H1 (cell line): ENCODE measurements around the gene CDKL4. TPM values are rescaled to one million over a fixed set of nuclear protein-coding genes. Genes with fewer than 3 reads are reported as not detected.

Experiments
- CTCF ChIA-PET: fragments of 300-600 bp; sonication (Branson Sonifier 250); formaldehyde crosslinking; loops from one replicate; lab custom pipeline; 2021; ENCODE audit not compliant: partially characterized antibody; lab: Charles Lee
- POLR2A ChIA-PET: fragments of 300-600 bp; sonication (Branson Sonifier 250); formaldehyde crosslinking; loops from one replicate; lab custom pipeline; 2021; ENCODE audit warnings: inconsistent platforms; ENCODE audit not compliant: partially characterized antibody; lab: Charles Lee
- DNase-seq, 2 experiments: peaks; one replicate each; pipeline versions ENCODE4 v3.0.0 to v3.0.0-alpha.2; 2010 to 2022; ENCODE audit warnings: low spot score in 2 of 2, low read depth in 1 of 2, mixed read lengths in 1 of 2
- FAIRE-seq: peaks from 2 replicates; lab custom pipeline; 2011; peaks lifted over from hg19 to GRCh38; lab: Jason Lieb, UNC
- H2AFZ ChIP-seq: 2 replicates; pipeline ENCODE4 v1.8.1; 2012; ENCODE audit warnings: low read length, inconsistent platforms
- H2AK5ac ChIP-seq: 2 replicates; pipeline ENCODE4 v1.6.1; 2013; ENCODE audit warnings: low read depth, low read length
- H2BK120ac ChIP-seq: replicated peaks from 2 replicates; pipeline ENCODE3; 2013; ENCODE audit warnings: low read depth, low read length, inconsistent platforms
- H2BK12ac ChIP-seq: 2 replicates; pipeline ENCODE4 v1.6.1; 2013; ENCODE audit warnings: low read depth, low read length
- H2BK15ac ChIP-seq: 2 replicates; pipeline ENCODE4 v1.6.1; 2013; ENCODE audit warnings: low read length
- H2BK20ac ChIP-seq: 2 replicates; pipeline ENCODE4 v1.6.1; 2013; ENCODE audit warnings: low read length
- H2BK5ac ChIP-seq: 2 replicates; pipeline ENCODE4 v1.6.1; 2013; ENCODE audit warnings: low read depth, low read length
- H3K14ac ChIP-seq: 2 replicates; pipeline ENCODE4 v1.6.1; 2013; ENCODE audit warnings: inconsistent platforms; ENCODE audit not compliant: insufficient read length
- H3K18ac ChIP-seq: 2 replicates; pipeline ENCODE4 v1.6.1; 2013; ENCODE audit warnings: low read length; ENCODE audit errors: extremely low read depth
- H3K23ac ChIP-seq: 2 replicates; pipeline ENCODE4 v1.6.1; 2013; ENCODE audit warnings: inconsistent platforms; ENCODE audit not compliant: insufficient read length
- H3K23me2 ChIP-seq: 2 replicates; pipeline ENCODE4 v1.6.1; 2013; ENCODE audit warnings: low read depth, low read length
- H3K27ac ChIP-seq: 2 replicates; pipeline ENCODE4 v1.6.1; 2011; ENCODE audit warnings: low read depth, low read length, inconsistent platforms
- H3K27me3 ChIP-seq, 4 experiments: replicated peaks in 1 of 4; 1 replicate in 1 of 4; 2 replicates in 3 of 4; pipeline versions ENCODE4 v1.6.1 to v1.8.1; 2011 to 2013; ENCODE audit warnings: low read length in 3 of 4, mild to moderate bottlenecking in 3 of 4, inconsistent platforms in 2 of 4, mixed read lengths in 2 of 4, moderate library complexity in 1 of 4; ENCODE audit not compliant: control insufficient read depth in 3 of 4, insufficient read depth in 3 of 4; ENCODE audit errors: extremely low read depth in 1 of 4
- H3K36me3 ChIP-seq, 4 experiments: 2 replicates each; pipeline versions ENCODE4 v1.6.1 to v1.8.1; 2011 to 2013; ENCODE audit warnings: mild to moderate bottlenecking in 4 of 4, low read length in 3 of 4, moderate library complexity in 2 of 4, control low read depth in 1 of 4, inconsistent platforms in 1 of 4; ENCODE audit not compliant: insufficient read depth in 4 of 4, control insufficient read depth in 2 of 4
- H3K4ac ChIP-seq: replicated peaks from 2 replicates; pipeline ENCODE3; 2013; ENCODE audit warnings: low read length, low read depth, mixed read lengths, inconsistent platforms; ENCODE audit not compliant: insufficient read length
- H3K4me1 ChIP-seq, 4 experiments: replicated peaks in 1 of 4; 1 replicate in 1 of 4; 2 replicates in 3 of 4; pipeline versions ENCODE4 v1.6.1 to v1.8.1; 2011 to 2013; ENCODE audit warnings: low read length in 3 of 4, inconsistent platforms in 2 of 4, mixed read lengths in 1 of 4; ENCODE audit not compliant: insufficient read depth in 4 of 4, control insufficient read depth in 3 of 4
- H3K4me2 ChIP-seq, 2 experiments: 2 replicates each; pipeline versions ENCODE4 v1.6.1 to v1.8.1; 2011 to 2013; ENCODE audit warnings: low read depth in 2 of 2, low read length in 2 of 2, control low read depth in 1 of 2, inconsistent platforms in 1 of 2, mild to moderate bottlenecking in 1 of 2; ENCODE audit not compliant: insufficient read depth in 1 of 2
- H3K4me3 ChIP-seq, 4 experiments: fragments of 200-600, 300-600 bp in 1 of 4; sonication (generic), shearing (Covaris generic), sonication (Bioruptor Twin) in 1 of 4; 2 replicates each; pipeline versions ENCODE4 v1.5.1 to v1.8.1; 2011 to 2016; ENCODE audit warnings: low read length in 4 of 4, low read depth in 3 of 4, control low read depth in 2 of 4, inconsistent platforms in 2 of 4, mild to moderate bottlenecking in 2 of 4, mixed read lengths in 1 of 4, moderate library complexity in 1 of 4; ENCODE audit not compliant: insufficient read depth in 2 of 4; ENCODE audit errors: extremely low read depth in 1 of 4
- H3K56ac ChIP-seq: replicated peaks from 2 replicates; pipeline ENCODE3; 2013; ENCODE audit warnings: low read depth, mild to moderate bottlenecking, mixed read lengths, low read length, inconsistent platforms; ENCODE audit not compliant: insufficient read length
- H3K79me1 ChIP-seq: 2 replicates; pipeline ENCODE4 v1.6.1; 2013; ENCODE audit warnings: low read depth, low read length, control low read depth
- H3K79me2 ChIP-seq, 2 experiments: 2 replicates each; pipeline versions ENCODE4 v1.6.1 to v1.8.1; 2012 to 2013; ENCODE audit warnings: low read length in 2 of 2, mild to moderate bottlenecking in 2 of 2, inconsistent platforms in 1 of 2; ENCODE audit not compliant: insufficient read depth in 2 of 2, control insufficient read depth in 1 of 2
- H3K9ac ChIP-seq, 4 experiments: replicated peaks in 1 of 4; 1 replicate in 1 of 4; 2 replicates in 3 of 4; pipeline versions ENCODE4 v1.6.1 to v1.8.1; 2011 to 2013; ENCODE audit warnings: low read depth in 3 of 4, low read length in 3 of 4, control low read depth in 2 of 4, mild to moderate bottlenecking in 2 of 4, moderate library complexity in 2 of 4, inconsistent platforms in 1 of 4; ENCODE audit errors: extremely low read depth in 1 of 4
- H3K9me3 ChIP-seq, 2 experiments: 2 replicates each; pipeline versions ENCODE4 v1.6.1 to v1.8.1; 2012 to 2013; ENCODE audit warnings: mild to moderate bottlenecking in 2 of 2, moderate library complexity in 2 of 2, control low read depth in 1 of 2, inconsistent platforms in 1 of 2, low read depth in 1 of 2, low read length in 1 of 2, mixed read lengths in 1 of 2; ENCODE audit not compliant: insufficient read depth in 2 of 2
- H4K20me1 ChIP-seq, 2 experiments: replicated peaks in 1 of 2; 2 replicates each; pipeline versions ENCODE3 to v1.8.1; 2011 to 2013; ENCODE audit warnings: inconsistent platforms in 2 of 2, low read length in 2 of 2, mild to moderate bottlenecking in 1 of 2; ENCODE audit not compliant: insufficient read depth in 2 of 2, control insufficient read depth in 1 of 2
- H4K5ac ChIP-seq: 2 replicates; pipeline ENCODE4 v1.6.1; 2013; ENCODE audit warnings: low read length, low read depth, mixed read lengths, inconsistent platforms; ENCODE audit not compliant: insufficient read length
- H4K8ac ChIP-seq: 2 replicates; pipeline ENCODE4 v1.8.0; 2013; ENCODE audit warnings: mild to moderate bottlenecking, moderate library complexity, low read length, inconsistent platforms; ENCODE audit not compliant: insufficient read depth; ENCODE audit errors: extremely low read depth
- H4K91ac ChIP-seq: replicated peaks from 2 replicates; pipeline ENCODE3; 2013; ENCODE audit warnings: low read length, mixed read lengths, inconsistent platforms; ENCODE audit not compliant: insufficient read length
- ASH2L ChIP-seq: fragments of 200-600, 300-600 bp; sonication (generic); IDR thresholded peaks from one replicate; pipeline ENCODE4 v1.7.1; 2017; ENCODE audit warnings: low read length
- CREB1 ChIP-seq: IDR thresholded peaks from 2 replicates; pipeline ENCODE4 v1.6.1; 2012; ENCODE audit warnings: inconsistent platforms
- TAF1 ChIP-seq: IDR thresholded peaks from 2 replicates; pipeline ENCODE4 v1.6.1; 2011; ENCODE audit warnings: mild to moderate bottlenecking, low read depth, low read length
- WGBS, 2 experiments: shearing (Covaris generic) in 1 of 2; methylation state at CpG; one replicate each; pipeline versions ENCODE4 v1.1.6 to v1.1.7; 2013 to 2015; ENCODE audit warnings: low lambda C conversion rate in 2 of 2, mixed read lengths in 2 of 2, inconsistent platforms in 1 of 2, low coverage in 1 of 2, missing lambda C conversion rate in 1 of 2; ENCODE audit not compliant: insufficient replicate concordance in 2 of 2, insufficient coverage in 1 of 2, insufficient read length in 1 of 2; ENCODE audit errors: extremely low coverage in 1 of 2, missing lambda C conversion rate in 1 of 2; 5-methylcytosine and 5-hydroxymethylcytosine counted together
- long read RNA-seq, 2 experiments: library from RNA in 1 of 2; library from capped mRNA in 1 of 2; stranded (forward); transcript quantifications; one replicate each; pipeline ENCODE4 v2.0.0, GENCODE V29; 2021; ENCODE audit warnings: inconsistent platforms in 1 of 2
- polyA minus RNA-seq, 3 experiments: library from RNA; depleted of rRNA, polyadenylated mRNA; stranded (reverse); fragments of >200 nt; gene quantifications; 1 replicate in 2 of 3; 2 replicates in 1 of 3; pipeline ENCODE4 v1.2.3, GENCODE V29; 2011
- polyA plus RNA-seq, 7 experiments: library from polyadenylated mRNA; depleted of rRNA in 3 of 7; stranded (reverse) in 5 of 7; unstranded in 2 of 7; fragments of >200 nt in 5 of 7; fragments of 200-250 nt in 2 of 7; gene quantifications; 1 replicate in 5 of 7; 2 replicates in 1 of 7; 4 replicates in 1 of 7; pipeline versions ENCODE4 v1.2.1 to v1.2.3, GENCODE V29; 2011 to 2013; ENCODE audit warnings: missing spikeins in 2 of 7, mixed read lengths in 2 of 7
- total RNA-seq: library from RNA; stranded (reverse); fragmentation: NEBNext Ultra II Directional; extraction: Animal tissue kit (Norgen Biotek cat#: 25700); gene quantifications from 2 replicates; pipeline ENCODE4 v1.2.1, GENCODE V29; 2021

Gene CDKL4
- total RNA-seq (0.29 TPM in 1 of 2 replicates, not detected in the other), polyA plus RNA-seq (2011; rRNA removed) (not detected in 2 replicates), polyA minus RNA-seq (2011; rRNA and poly(A)+ RNA removed) (not detected in 2 replicates)
- not detected for polyA plus RNA-seq (2011; cell fraction: cytosol; rRNA removed)
- not detected for polyA plus RNA-seq (2011; cell fraction: nucleus; rRNA removed)
- polyA plus RNA-seq (2012, experiment 1 of 2), result not detected in 4 replicates
- not detected for polyA plus RNA-seq (2012, experiment 2 of 2)
- 0.22 TPM for polyA plus RNA-seq (2013, experiment 1 of 2)
- 0.18 TPM for polyA plus RNA-seq (2013, experiment 2 of 2)
- polyA minus RNA-seq (2011; cell fraction: cytosol; rRNA and poly(A)+ RNA removed), result not detected
- polyA minus RNA-seq (2011; cell fraction: nucleus; rRNA and poly(A)+ RNA removed), result not detected
- long read RNA-seq, experiment 1, result 0 reads
- long read RNA-seq, experiment 2, result 0 reads

DNA sequence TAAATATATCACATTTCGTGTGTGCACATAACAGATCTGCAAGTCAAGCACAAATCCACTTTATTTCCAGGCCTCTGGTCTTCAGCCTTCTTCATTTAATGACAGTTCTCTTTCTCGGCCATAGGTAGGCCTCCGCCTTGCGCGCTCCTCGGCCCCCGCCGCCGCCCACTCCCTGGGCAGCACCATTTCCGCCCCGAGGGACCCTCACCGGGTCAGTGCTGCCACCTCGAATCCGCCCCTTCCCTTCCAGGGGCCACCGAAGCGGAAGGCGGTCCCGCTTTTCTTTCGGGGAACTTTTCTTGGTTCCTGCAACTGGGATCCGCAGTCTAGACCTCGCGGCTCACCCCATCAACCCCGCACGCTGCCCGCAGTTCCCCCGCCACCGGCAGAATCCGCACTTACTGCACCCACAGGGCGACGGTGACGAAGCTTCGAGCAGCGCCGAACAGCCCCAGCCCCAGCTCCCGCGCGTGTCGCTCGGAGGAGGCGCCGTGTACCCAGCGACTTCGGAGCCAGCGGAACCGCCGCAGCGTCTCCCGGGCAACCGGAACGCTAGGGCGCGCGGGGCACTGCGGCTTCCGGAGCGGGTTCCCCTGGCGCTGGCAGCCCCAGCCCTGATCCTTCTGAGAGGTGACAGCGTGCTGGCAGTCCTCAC lies at the start of gene CDKL4:
TSS of gene CDKL4 (minus strand) at position 502 of the 655 bp plus-strand sequence.
- Histone ChIP-seq H3K56ac (no peak within 1 kb of the TSS), H3K79me1 (no peaks in the 10 kb centered on the region), H3K4me1 (peaks cover 0 to 10% (median under 1%) of the 10 kb centered on the region in 4 experiments; a peak in 2 of 7 replicates), H2BK15ac (no peak within 1 kb of the TSS), H4K20me1 (no peaks in the 10 kb centered on the region), H3K9ac (no peak within 1 kb of the TSS), H2AK5ac (no peak within 1 kb of the TSS), H3K14ac (no peak within 1 kb of the TSS), H3K79me2 (no peaks in the 10 kb centered on the region), H3K23ac (no peak within 1 kb of the TSS), H2BK12ac (no peak within 1 kb of the TSS), H3K4me3 (no peak within 1 kb of the TSS), H2BK20ac (no peak within 1 kb of the TSS), H3K36me3 (no peaks in the 10 kb centered on the region; a peak in 1 of 8 replicates), H3K27me3 (no peaks in the 10 kb centered on the region), H3K9me3 (peaks cover 0 to 7% of the 10 kb centered on the region in 2 experiments; a peak in 1 of 4 replicates), H2AFZ (no peak within 1 kb of the TSS), H3K4ac (no peak within 1 kb of the TSS), H4K91ac (no peak within 1 kb of the TSS), H4K5ac (no peak within 1 kb of the TSS), H3K27ac (no peak within 1 kb of the TSS), H2BK120ac (no peak within 1 kb of the TSS), H4K8ac (no peak within 1 kb of the TSS), H3K4me2 (no peak within 1 kb of the TSS), H2BK5ac (no peak within 1 kb of the TSS), H3K18ac (no peak within 1 kb of the TSS), H3K23me2 (no peaks in the 10 kb centered on the region)
- WGBS, 2 experiments, result 92% methylated on average over 30 of the region's 58 CpGs; no CpG with 5 or more reads in 1 of the 2 experiments
- ChIA-PET CTCF (no interaction called here), POLR2A (no interaction called here)
- no peak for TF ChIP-seq TAF1
- TF ChIP-seq CREB1, result no peak
- no peak for TF ChIP-seq ASH2L
- no peak for DNase-seq
- FAIRE-seq, result no peak
